Urothelium cell line (cell line): ENCODE data around the gene CD300H.
"Not testable (repeated sequence)": the region's sequence is repeated elsewhere in the genome, so short reads cannot be mapped to it uniquely, and the experiment has no call there.

Experiments used
- DNase-seq: peaks from one replicate; pipeline ENCODE4 v3.0.0; 2011; ENCODE audit warnings: low spot score, mixed read lengths
- FAIRE-seq: peaks from 2 replicates; lab custom pipeline; 2011; peaks lifted over from hg19 to GRCh38; lab: Jason Lieb, UNC

The CD300H gene

DNA sequence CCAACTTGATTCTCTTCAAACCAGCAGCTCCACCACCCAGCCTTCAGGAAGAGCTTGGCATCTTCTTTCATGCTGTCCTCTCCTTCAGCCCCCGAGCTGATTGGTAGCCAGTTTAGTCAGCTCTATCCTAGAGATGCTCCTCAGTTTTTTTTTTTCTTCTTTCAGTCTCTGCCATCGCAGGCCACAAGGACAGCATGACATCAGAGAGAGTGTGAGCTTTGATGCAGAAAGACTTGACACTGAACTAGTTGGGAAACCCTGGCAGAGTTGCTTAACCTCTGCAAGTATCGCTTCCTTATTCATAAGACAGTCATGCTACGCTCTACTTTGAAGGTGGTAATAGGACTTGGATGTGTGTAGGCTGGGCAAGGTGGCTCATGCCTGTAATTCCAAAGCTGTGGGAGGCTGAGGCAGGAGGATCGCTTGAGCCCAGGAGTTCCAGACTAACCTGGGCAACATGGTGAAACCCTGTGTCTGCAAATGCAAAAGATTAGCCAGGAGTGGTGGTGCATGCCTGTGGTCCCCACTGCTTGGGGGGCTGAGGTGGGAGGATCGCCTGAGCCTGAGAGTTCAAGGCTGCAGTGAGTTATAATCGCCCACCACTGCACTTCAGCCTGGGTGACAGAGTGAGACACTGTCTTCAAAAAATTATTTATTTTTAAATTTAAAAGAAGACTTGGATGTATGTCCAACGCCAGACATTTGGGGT, 38.7 kb downstream of the CD300H start:
- no peak for DNase-seq
- FAIRE-seq, result no peak

DNA sequence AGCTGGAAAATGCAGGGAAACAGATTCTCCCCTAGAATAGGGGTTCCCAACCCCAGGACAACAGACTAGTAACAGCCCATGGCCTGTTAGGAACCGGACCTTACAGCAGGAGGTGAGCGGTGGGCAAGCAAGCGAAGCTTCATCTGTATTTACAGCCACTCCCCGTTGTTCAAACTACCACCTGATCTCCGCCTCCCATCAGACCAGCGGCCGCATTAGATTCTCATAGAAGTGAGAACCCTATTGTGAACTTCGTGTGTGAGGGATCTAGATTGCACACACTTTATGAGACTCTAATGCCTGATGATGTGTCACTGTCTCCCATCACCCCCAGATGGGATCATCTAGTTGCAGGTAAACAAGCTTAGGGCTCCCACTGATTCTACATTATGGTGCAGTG, 39.6 kb downstream of the CD300H start:
- DNase-seq (no peak), FAIRE-seq (no peak)

DNA sequence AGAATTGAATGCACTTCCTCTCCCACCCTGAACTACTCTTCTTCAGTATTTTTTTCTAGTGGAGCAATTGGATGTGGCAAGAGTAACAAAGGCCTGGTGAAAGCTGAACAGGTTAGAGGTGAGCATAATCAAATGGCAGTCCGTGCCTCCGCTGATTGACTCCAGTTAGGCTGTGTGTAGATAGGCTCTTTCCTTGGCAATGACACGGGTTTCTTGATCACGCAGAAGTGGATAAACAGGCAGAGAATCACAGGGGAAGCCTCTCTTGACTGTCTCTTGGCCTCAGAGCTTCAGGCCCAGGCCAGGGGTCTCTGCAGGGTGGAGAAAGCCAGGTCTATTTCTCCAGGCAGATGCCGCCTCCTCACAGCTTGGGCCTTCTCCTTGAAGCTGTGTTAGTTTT, 40.2 kb downstream of the CD300H start:
- FAIRE-seq, result no peak
- no peak for DNase-seq

DNA sequence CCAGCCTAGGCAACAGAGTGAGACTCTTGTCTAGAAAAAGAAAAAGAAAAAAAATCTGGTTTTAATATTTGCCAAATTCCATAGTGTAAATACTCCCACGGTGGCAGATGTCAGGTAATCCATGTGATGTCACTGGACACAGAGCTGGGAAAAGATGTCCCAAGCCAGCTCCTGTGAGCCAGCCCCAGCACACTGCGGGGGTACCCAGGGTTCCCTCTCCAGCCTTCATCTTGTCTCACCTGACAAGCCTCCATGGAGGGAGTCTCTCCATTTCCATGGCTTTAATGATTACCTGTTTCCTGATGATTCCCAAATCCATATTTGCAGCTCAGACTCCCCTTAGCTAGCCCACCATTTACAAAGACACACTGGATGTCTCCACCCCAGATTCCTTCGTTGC, 40.6 kb downstream of the CD300H start:
- DNase-seq (no peak), FAIRE-seq (no peak)

DNA sequence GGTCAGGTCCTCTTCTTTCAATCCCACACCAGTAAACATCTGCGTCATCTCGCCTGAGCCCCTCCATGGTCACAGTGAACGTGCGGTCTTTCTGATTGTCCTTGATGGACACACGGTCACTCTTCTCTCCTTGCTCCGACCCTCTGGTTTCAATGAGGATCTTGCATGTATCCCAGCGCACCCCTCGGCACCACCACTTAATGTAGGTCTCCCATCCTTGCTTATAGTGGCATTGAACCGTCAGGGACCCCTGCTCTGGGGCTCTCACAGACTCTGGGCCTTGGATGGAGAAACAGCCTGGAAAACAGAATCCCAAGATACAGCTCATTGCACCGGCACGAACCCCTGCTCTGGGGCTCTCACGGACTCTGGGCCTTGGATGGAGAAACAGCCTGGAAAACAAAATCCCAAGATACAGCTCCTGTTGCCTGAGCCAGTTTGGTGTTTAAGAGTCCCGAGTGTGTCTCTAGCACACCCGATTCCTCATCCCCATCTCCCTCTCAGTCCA, 41.5 kb downstream of the CD300H start:
- no peak for DNase-seq
- FAIRE-seq, result no peak

DNA sequence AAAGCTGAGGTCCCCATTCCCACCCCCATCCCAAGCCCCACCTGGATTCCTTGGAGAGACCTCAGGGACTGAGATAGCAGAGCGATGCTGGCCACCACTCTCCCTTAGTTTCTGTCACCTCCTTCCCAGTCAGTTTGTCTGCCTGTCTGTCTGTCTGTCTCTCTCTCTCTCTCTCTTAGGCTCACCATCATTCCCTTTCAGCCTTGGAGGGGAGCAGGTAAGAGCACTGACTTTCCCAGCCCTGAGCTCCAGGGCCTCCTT, 41.9 kb downstream of the CD300H start:
- FAIRE-seq (peak; percentile 92), DNase-seq (no peak)

DNA sequence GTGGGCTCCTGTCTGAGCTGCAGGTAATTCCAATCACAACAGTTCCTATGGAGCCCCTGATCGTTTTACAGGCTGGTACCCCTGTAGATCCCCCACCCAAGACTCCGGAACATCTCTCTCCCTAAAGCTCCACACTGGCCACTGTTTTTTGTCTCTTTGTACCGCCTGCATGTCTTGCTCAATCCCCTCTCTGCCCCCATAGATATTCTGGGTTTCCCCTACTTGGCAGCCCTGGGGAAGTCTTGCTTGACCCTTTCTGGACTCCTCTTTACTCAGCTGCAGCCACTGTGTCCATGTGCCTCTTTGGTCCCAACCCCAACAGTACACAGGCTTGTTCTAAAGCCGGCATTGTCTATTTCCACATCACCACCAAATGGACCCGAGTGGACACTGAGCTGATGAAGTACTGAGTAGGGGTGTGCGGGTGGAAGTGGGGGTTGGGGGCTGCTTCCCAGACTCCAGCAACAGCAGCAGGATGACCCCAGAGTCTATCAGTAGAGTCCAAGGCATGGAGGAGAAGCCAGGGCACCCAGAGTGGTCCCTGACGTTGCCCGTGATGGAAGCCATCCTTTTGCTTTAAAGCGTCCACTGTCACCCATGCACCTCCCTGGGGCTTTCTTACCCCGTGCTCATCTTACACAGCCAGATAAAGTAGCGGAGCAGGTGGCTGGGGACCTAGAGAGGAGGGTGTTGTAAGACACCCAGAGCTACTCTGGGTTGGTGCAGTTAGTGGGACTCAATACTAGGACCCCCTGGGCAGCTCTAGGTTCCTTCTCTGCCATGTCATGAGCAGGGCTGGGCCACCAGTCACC, 42.5 kb downstream of the CD300H start:
- no peak for FAIRE-seq
- no peak for DNase-seq

DNA sequence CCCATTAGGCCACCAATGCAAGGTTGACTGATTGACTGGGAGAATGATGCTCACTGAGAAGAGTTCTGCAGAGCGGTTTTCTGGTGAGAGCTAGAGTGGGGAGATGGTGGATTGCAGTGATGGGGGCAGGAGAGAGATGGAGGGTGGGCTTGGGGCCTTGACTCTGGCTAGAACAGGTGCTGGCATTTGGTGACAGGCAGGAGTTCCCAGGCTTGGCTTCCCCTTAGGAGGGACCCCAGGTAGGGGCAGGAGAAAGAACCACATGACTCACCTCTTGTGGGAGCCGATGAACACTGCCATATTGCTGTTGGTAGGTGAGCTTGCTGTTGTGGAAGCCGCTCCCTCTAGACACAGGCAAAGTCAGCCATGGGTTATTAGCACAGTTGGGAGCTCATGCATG, 44.0 kb downstream of the CD300H start:
- DNase-seq, result no peak

DNA sequence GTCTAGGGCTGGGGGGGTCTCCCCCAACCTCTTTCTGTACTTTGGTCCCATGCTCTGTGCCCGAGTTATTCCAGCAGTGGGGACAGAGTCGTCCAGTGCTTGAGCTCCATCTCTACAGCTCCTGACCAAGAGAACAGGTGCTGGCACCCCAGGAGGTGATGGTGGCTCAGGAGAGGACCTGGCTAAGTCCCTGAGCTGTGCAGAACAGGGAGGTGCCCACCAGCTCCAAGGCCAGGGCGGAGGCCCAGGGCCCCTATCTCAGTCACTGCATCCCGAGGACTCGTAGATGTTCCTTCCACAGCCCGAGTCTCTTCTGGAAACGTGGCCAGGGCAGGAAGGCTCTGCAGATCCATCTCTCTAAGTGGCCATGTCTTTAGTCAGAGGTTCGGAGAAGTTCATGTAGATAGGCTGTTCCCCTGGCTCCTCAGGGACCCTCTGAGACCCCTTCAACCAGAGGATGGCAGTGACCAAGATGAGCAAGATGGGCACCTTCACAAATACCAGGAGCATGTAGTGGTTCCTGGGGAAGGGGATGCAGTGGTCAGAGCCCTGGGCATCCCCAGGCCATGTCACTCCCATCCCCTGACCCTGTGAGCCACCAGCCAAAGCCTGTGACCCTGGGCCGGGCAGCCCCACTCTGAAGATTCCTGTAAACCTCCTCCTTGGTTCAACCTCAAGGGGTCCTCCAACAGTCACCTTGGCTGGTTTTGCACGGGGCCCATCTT, 44.8 kb downstream of the CD300H start:
- FAIRE-seq, result no peak
- no peak for DNase-seq

More for the DNA sequence above, 44.0 kb downstream of the CD300H start:
- no peak for FAIRE-seq

DNA sequence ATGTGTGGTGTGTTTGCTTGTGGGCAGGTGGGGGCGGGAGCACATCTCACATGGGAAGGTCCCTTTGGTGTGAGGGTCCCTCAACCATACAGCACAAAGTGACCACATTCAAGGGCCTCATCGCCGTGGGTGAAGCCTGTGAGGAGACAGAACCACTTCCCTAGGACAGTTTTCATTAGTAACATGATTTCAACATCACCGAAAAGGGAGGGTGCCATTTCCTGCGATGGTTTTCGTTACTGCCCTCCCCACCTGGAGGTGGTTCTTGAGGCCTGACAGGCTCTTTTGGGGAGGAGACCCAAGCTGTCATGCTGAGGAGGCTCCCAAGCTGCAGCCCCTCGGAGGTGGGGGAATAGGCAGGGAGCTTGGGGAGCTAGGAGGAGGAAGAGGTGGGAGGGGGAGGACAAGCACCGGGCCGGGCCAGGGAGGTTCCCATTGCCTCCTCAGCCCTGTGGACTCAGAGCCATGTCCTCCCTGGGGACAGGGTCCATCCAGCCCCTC, 45.6 kb downstream of the CD300H start:
- no peak for DNase-seq
- peak; percentile 42 for FAIRE-seq

DNA sequence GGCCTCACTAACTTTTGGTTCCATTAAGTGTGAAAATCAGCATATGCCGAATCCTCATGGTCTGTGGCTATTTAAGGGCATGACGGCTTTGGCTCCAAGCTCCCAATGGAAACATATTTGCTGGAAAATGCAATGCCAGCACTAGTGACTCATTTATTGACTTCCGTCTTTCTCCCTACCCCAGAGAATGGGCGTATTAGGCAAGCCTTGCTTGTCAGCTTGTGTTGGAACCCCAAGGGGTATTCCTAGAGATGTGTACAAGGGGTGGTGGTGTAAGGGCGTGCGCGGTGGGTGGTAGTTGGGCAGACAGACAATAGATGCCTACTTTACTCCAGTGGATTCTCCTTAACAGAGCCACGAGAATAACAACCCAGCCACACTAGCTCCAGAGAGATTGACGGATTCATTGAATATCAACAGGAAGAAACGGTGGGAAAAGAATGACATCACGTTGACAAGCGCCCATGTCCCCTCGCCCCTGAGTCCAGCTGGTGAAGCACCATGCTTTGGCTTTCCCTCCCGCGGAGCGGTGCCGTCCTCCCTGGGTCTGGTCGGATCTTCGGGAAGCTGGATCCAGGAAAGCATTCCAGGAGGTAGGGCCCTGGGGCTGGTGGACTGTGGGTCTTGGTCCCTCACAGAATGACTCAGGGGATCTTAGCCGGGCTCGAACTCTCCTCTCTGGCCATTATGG, 46.4 kb downstream of the CD300H start:
- no peak for FAIRE-seq
- no peak for DNase-seq

DNA sequence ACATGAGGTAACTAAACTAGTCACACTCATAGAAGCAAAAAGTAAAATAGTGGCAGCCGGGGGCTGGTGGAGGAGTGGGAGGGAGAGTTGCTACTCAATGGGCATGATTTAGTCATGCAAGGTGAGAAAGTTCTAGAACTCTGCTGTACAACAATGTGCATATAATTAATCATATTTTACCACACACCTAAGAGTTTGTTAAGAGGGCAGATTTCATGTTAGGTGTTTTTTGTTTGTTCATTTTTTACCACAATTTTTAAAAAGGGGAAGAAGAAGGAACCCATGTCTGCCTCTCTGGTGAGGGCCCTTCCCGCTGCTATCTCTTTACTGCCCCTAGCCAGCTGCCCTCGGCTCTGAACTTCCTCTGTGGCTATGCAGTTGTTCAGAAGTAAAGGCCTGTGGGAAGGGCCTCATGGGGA, 47.3 kb downstream of the CD300H start:
- FAIRE-seq (no peak), DNase-seq (no peak)

DNA sequence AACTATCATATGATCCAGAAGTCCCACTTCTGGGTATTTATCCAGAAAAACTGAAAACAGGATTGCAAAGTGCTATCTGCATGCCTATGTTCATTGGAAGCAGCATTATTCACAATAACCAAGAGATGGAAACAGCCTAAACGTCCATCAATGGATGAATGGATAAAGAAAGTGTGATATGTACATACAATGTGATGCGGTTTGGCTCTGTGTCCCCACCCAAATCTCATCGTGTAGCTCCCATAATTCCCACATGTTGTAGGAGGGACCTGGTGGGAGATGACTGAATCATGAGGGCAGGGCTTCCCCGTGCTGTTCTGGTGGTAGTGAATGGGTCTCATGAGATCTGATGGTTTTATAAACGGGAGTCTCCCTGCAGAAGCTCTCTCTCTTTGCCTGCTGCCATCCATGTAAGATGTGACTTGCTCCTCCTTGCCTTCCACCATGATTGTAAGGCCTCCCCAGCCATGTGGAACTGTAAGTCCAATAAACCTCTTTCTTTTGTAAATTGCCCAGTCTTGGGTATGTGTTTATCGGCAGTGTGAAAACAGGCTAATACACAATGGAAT, 48.8 kb downstream of the CD300H start:
- FAIRE-seq, DNase-seq: not testable (repeated sequence)

DNA sequence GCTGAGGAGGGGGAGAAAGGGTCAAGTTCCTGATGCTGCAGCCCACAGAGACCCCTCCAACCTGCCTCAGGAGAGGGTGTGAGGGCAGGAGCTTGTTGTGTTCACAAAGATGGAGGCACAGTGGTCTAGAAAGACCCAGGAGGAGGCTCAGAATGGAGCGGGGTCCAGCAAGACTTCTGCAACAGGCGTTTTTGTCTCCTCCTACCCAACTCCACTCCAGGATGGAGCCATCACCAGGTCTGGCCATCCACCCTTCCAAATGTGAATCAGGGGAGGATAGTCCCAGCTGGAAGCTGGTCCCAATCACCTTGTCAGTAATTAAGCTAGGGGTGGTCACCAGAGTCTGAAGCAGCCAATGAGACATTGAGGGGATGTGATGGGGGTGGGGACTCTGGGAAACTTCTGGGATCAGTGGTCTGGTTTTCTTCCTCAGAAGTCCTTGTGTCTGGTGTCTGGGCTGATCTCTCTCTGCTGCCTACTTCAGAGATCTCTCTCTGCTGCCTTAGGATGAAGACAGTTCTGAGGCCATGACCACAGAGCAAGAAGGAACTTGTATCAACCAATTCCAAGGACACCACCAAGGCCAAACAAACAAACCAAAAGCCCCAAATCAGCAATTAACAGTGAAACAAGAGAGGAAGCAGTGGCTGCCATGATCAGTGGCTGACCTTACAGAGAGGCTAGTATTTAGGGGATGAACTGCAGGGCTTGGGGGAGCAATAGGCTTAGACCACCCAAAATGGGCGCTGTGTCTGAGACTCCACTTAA, 50.6 kb downstream of the CD300H start:
- no peak for FAIRE-seq
- no peak for DNase-seq

DNA sequence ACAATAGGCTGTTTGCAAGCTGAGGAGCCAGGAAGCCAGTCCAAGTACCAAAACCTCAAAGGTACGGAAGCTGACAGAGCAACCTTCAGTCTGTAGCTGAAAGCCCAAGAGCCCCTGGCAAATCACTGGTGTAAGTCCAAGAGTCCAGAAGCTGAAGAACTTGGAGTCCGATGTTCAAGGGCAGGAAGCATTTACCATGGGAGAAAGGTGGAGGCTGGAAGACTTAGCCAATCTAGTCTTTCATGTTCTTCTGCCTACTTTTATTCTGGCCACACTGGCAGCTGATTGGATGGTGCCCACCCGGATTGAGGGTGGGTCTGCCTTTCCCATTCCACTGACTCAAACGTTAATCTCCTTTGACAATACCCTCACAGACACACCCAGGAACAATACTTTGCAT, 51.4 kb downstream of the CD300H start:
- FAIRE-seq, result no peak
- no peak for DNase-seq

DNA sequence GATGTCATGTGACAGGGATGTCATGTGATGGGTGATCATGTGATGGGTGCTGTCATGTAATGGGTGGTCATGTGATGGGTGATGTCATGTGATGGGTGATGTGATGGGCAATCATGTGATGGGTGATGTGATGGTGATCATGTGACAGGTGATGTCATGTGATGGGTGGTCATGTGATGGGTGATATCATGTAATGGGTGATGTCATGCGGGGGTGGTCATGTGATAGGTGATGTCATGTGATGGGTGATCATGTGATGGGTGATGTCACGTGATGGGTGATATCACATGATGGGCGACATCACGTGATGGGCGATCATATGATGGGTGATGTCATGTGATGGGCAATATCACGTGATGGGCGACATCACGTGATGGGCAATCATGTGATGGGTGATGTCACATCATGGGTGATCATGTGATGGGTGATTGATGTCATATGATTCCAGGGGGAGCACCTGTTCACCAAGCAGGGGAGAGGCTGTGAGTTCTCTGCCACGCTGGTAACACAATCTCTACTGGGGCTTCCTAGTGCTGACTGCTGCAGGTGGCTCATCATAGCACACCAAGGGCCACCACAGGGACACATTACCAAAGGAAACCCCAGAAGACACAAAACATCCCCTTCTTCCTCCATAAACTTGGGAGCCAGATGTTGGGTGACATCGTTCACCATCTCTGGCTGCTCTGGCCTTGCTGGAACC, 52.5 kb downstream of the CD300H start:
- FAIRE-seq (no peak), DNase-seq (peak; percentile 78)

DNA sequence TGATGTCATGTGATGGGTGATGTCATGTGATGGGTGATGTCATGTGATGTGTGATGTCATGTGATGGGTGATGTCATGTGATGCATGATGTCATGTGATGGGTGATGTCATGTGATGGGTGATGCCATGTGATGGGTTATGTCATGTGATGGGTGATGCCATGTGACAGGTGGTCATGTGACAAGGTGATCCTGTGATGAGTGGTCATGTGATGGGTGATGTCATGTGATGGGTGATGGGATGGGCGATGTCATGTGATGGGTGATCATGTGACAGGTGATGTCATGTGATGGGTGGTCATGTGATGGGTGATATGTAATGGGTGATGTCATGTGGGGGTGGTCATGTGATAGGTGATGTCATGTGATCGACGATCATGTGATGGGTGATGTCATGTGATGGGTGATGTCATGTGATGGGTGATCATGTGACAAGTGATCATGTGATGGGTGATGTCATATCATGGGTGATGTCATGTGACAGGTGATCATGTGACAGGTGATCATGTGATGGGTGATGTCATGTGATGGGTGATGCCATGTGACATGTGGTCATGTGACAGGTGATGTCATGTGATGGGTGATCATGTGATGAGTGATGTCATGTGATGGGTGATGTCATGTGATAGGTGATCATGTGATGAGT, 53.2 kb downstream of the CD300H start:
- peak; percentile 100 for FAIRE-seq
- peak; percentile 89 for DNase-seq

DNA sequence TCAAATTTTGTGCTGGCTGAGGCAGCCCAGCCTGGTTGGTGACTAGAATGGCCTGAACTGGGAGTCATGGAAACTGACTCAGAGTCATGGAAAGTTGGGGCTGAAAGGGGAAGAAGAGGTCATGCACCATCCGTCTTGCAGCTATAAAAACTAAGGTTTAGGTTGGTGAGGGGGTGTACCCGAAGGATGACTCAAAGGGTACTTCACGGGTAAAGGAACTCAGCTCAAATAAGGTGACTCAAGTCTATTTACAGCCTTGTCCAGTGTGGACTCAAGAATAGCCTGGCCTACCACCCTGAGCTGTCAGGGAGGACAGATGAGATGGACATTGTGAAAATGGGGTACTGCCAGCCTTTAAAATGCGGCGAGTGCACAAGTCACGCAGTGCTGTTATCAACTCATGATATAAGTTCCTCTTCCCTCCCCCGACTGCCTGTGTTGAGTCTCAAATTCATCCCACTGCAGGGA, 54.7 kb downstream of the CD300H start:
- no peak for FAIRE-seq
- DNase-seq, result no peak

DNA sequence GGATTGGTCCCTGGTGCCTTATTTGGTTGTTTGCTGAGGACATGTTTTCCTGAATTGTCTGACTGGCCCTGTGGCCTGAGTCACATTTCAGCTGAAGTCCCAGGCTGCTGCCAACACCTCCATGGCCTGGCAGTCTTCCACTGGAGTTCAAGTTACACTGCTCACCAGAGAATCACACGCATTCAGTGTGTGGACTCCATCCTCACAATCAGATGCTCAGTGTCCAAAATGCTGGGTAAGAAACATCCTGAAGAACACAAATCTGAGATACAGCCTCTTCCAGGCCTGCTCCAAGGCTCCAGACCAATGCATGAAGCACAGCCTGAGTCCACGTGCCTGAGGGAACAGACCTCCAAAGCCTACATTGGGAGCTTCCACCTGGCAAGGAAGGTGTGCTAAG, 55.3 kb downstream of the CD300H start:
- DNase-seq, result no peak
- no peak for FAIRE-seq
